SHP77 (cell line): ENCODE results near the gene ELAVL4.

Experiments
- DNase-seq, 2 experiments: peaks; one replicate each; lab custom pipeline; 2025; lab: John Stamatoyannopoulos, UW

Gene ELAVL4

DNA sequence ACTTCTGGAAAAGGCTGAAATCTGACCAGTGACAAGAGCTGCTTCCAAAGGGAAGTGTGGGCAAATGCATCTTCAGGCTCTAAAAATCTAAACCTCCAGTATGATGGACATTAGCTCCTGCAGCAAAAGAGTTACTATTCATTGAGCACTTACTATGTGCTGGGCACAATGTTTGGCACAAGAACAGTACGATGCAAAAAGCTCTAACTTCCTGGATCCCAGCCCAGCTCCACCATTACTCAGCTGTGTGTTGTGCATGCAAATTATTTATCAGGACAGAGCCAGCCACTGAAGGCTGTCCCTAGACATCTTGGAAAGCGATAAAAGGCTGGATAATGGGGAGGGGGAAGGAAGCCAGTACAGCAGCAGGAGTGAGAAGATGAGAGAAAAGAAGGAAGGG, 143.5 kb downstream of the ELAVL4 start:
- no peak for DNase-seq
